ENCODE measurements around the gene IFITM10.

Gene IFITM10

DNA sequence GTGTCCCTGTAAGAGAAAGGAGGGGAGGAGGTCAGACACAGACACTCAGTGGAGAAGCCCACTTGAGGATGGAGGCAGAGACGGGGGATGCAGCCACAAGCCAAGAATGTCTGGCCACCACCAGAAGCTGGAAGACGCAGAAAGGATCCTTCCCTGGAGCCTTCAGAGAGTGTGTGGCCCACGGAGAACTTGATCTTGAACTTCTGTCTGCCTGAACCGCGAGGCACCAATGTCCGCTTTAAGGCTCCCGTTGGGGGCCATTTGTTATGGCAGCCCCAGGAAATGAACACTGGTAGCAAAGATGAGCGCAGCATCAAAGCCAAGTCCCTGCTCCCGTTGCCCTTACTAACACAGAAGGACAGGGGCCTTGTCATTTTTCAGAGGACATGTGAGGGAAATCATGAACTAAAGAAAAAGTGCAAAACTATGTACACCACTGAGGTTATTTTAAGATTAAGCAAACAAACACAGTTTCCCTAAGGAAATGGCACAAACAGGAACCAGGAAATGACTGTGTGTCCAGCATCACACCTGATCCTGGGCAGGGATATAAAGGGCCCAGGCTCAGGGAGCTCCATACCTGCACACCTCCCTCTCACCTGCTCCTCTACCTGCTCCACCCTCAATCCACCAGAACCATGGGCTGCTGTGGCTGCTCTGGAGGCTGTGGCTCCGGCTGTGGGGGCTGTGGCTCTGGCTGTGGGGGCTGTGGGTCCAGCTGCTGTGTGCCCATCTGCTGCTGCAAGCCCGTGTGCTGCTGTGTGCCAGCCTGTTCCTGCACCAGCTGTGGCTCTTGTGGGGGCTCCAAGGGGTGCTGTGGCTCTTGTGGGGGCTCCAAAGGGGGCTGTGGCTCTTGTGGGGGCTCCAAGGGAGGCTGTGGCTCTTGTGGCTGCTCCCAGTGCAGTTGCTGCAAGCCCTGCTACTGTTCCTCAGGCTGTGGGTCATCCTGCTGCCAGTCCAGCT, 53.5 kb downstream of the IFITM10 start, which contains the start of gene KRTAP5-6:
KRTAP5-6 (plus strand) TSS at position 588 of the 963 bp plus-strand sequence; CDS start at position 639, 51 bp downstream.
- Histone ChIP-seq H3K9ac (ENCODE audit: insufficient read length) (no peak within 1 kb of the TSS), H3K9me3 (ENCODE audit: low read depth, low read length) (no peaks in the 10 kb centered on the region), H3K4me3 (no peak within 1 kb of the TSS), H3K27ac (no peak within 1 kb of the TSS), H3K36me3 (ENCODE audit: insufficient read depth, low read length) (no peaks in the 10 kb centered on the region)
- TF ChIP-seq FOXP2 (optimal IDR thresholded peaks at IDR 0.05; ENCODE audit: control extremely low read depth, extremely low read length, insufficient read depth): no peak
- TF ChIP-seq POLR2AphosphoS5 (IDR thresholded peaks at IDR 0.05; ENCODE audit: borderline replicate concordance, low read depth, low read length): no peak
- TF ChIP-seq EZH2 (IDR thresholded peaks at IDR 0.05): no peak
- DNase-seq (ENCODE audit: low read depth, low spot score): no peak

DNA sequence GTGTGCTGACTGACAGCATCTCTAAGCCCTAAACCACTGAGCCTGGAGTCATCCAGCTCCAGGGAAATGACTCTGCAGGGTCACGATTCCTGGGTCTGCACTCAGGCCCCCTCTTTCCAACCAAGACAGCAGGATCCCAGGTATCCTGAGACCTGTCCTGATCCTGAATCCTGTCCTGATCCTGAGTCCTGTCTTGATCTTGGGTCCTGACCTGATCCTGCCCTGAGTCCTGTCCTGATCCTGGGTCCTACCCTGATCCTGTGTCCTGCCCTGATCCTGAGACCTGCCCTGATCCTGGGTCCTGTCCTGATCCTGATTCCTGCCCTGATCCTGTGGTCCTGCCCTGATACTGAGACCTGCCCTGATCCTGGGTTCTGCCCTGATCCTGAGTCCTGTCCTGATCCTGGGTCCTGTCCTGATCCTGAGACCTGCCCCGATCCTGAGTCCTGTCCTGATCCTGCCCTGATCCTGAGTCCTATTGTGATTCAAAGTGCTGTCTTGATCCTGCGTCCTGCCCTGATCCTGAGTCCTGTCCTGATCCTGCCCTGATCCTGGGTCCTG, 54.8 kb downstream of the IFITM10 start:
- no peak overlapping the region for H3K9ac ChIP-seq (ENCODE audit: insufficient read length)
- TF ChIP-seq EZH2 (IDR thresholded peaks at IDR 0.05) (no peak), POLR2AphosphoS5 (IDR thresholded peaks at IDR 0.05; ENCODE audit: borderline replicate concordance, low read depth, low read length) (no peak), FOXP2 (optimal IDR thresholded peaks at IDR 0.05; ENCODE audit: control extremely low read depth, extremely low read length, insufficient read depth) (no peak)
- no peaks in the 10 kb centered on the region for H3K9me3 ChIP-seq (ENCODE audit: low read depth, low read length)
- no peak overlapping the region for H3K27ac ChIP-seq
- DNase-seq (ENCODE audit: low read depth, low spot score): no peak
- no peaks in the 10 kb centered on the region for H3K36me3 ChIP-seq (ENCODE audit: insufficient read depth, low read length)
- H3K4me3 ChIP-seq: no peak overlapping the region

DNA sequence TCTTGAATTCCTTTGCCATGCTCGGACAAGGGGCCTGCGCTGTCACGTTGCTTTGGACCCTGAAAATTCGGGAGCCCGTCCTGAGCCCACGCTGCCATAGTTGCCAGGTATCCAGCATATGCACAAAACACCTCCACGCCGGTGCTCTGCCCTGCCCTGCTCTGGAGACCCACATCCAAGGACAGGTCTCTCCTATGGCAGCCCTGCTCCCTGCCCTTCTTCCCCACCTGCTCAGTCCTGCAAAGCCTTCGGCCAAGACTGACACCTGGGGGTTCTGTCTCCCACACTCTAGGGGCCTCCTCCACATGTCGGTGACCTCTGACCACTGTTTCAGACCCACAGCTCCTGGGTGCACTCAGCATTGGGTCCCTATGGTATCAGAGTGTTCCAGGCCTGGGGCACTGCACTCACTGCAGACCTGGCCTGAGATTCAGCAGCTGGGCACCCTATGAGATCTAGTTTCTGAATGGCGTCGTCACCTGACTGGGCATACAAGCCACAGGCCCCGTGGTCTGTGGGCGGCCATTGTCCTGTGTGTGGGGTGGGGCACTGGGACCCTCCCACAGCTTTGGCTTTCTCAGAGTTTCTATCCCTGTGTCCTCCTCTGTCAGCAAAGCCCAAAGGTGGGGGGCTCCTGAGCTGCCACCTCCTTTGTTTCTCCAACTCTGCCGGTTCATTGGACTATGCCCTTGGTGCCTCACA, 55.4 kb downstream of the IFITM10 start:
- TF ChIP-seq FOXP2 (optimal IDR thresholded peaks at IDR 0.05; ENCODE audit: control extremely low read depth, extremely low read length, insufficient read depth) (no peak), EZH2 (IDR thresholded peaks at IDR 0.05) (no peak), POLR2AphosphoS5 (IDR thresholded peaks at IDR 0.05; ENCODE audit: borderline replicate concordance, low read depth, low read length) (no peak)
- H3K9me3 ChIP-seq (ENCODE audit: low read depth, low read length): no peaks in the 10 kb centered on the region
- DNase-seq (ENCODE audit: low read depth, low spot score): no peak
- H3K4me3 ChIP-seq: no peak overlapping the region
- no peak overlapping the region for H3K9ac ChIP-seq (ENCODE audit: insufficient read length)
- H3K27ac ChIP-seq: no peak overlapping the region
- no peaks in the 10 kb centered on the region for H3K36me3 ChIP-seq (ENCODE audit: insufficient read depth, low read length)

DNA sequence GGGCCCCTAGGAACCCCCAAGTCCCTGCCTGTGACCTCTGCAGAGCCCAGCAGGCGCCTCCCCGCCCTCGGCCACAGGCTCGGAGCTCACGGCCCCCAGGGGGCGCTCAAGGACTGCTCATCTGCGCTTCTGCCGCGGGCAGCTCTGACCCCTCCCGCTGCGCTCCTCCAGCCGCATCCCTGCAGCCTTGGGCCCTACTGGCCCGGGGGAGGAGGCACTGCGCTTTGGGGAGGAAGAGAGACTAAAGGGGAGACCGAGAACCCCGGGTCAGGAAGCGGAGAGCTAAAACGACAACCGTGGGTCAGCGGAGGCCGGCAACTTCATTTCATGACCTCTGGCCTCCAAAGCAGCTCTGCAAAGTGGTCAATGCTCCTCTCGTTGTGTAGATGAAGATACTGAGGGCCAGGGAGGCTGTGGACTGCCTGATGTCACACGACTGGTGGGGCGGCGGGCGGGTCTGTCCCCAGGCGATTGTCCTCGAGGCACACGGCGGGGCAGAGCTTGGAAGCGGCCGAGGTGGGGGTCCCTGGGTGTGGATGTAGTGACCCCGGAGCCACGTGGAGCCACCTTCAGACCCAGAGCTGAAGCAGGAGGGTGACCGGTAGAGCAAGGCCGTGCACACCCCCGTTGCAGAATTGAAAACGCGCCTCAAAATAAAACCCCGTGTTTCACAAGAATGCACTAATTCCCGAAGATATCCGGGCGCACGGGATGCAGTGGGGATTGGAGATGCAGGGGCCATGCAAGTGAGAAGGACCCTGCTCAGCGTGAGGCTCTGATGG, 56.1 kb downstream of the IFITM10 start:
- Histone ChIP-seq H3K4me3 (peak overlapping the region; percentile 75), H3K36me3 (ENCODE audit: insufficient read depth, low read length) (no peaks in the 10 kb centered on the region), H3K27ac (no peak overlapping the region), H3K9me3 (ENCODE audit: low read depth, low read length) (no peaks in the 10 kb centered on the region), H3K9ac (ENCODE audit: insufficient read length) (no peak overlapping the region)
- DNase-seq (ENCODE audit: low read depth, low spot score): no peak
- TF ChIP-seq EZH2 (IDR thresholded peaks at IDR 0.05) (no peak), POLR2AphosphoS5 (IDR thresholded peaks at IDR 0.05; ENCODE audit: borderline replicate concordance, low read depth, low read length) (no peak), FOXP2 (optimal IDR thresholded peaks at IDR 0.05; ENCODE audit: control extremely low read depth, extremely low read length, insufficient read depth) (no peak)

DNA sequence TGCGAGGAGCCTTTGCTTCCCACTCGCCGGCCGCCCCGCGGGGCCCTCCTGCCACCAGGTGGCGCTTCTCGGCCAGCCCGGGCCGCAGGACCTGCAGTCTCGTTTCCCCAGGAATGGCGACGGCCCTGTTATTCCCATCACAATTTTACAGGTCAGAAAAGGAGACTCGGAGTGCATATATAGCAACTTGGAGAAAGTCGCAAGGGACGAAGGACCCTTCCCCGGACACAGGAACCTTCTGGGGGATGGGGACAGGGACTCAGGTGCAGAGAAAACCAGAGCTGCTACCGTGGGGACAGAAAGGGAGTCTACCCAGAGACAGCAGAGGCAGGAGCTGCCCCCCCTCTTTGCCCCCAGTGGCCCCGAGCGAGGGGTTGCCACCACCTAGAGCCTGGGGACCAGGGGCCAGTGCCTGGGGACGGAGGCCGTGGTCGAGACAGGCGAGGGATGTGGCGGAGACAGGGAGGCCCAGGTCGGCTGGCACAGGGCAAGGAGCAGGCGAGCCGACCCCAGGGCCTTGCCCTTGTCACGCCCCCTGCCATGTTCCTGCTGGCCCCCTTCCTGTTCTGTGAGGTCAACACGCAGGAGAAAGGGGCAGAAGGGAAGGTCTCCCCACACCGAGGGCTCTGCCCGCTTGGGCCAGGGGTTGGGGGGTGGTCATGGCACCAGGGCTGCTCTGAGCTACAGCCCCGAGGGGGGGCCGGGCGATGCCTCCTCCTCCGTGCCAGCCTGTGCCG, 56.9 kb downstream of the IFITM10 start:
- H3K27ac ChIP-seq: no peak overlapping the region
- H3K36me3 ChIP-seq (ENCODE audit: insufficient read depth, low read length): no peaks in the 10 kb centered on the region
- TF ChIP-seq POLR2AphosphoS5 (IDR thresholded peaks at IDR 0.05; ENCODE audit: borderline replicate concordance, low read depth, low read length) (no peak), FOXP2 (optimal IDR thresholded peaks at IDR 0.05; ENCODE audit: control extremely low read depth, extremely low read length, insufficient read depth) (no peak), EZH2 (IDR thresholded peaks at IDR 0.05) (no peak)
- H3K9me3 ChIP-seq (ENCODE audit: low read depth, low read length): no peaks in the 10 kb centered on the region
- DNase-seq (ENCODE audit: low read depth, low spot score): no peak
- H3K9ac ChIP-seq (ENCODE audit: insufficient read length): no peak overlapping the region
- peak overlapping the region; percentile 75 for H3K4me3 ChIP-seq

DNA sequence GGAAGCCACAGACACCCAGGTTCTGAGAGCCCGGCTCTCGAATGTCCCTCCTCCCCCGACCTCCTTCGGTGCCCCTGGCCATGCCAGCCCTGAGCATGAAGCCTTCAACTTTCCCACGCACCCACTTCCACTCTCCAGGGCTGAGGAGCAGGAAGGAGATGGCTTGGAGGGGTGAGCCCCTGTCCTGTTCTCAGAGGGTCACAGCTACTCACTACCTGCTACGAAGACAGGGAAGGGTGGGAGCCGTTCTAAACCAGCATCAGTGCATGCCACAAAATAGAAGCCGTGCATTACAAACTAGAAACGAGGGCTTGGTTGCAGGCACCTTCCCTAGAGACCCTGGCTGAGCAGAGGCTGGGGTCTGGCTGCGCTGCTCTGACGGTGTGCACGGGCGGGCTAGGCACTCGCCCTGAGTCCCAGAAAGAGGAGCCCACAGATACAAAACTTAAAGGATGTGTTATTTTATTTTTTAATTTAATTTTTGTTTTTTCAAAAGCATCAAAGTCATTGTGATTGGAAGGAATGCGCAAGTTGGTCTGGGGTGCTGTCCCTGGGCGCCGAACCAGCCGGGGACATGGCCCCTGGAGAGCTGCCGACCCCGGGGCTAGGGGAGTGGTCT, 57.6 kb downstream of the IFITM10 start:
- H3K27ac ChIP-seq: no peak overlapping the region
- TF ChIP-seq POLR2AphosphoS5 (IDR thresholded peaks at IDR 0.05; ENCODE audit: borderline replicate concordance, low read depth, low read length): no peak
- TF ChIP-seq FOXP2 (optimal IDR thresholded peaks at IDR 0.05; ENCODE audit: control extremely low read depth, extremely low read length, insufficient read depth): no peak
- no peak for TF ChIP-seq EZH2 (IDR thresholded peaks at IDR 0.05)
- no peak overlapping the region; the same call in 1 of the 2 replicates for H3K4me3 ChIP-seq
- DNase-seq (ENCODE audit: low read depth, low spot score): no peak
- no peaks in the 10 kb centered on the region for H3K9me3 ChIP-seq (ENCODE audit: low read depth, low read length)
- no peaks in the 10 kb centered on the region for H3K36me3 ChIP-seq (ENCODE audit: insufficient read depth, low read length)
- no peak overlapping the region for H3K9ac ChIP-seq (ENCODE audit: insufficient read length)

Measured in SK-N-MC (cell line).